Osteoblast (primary cell): ENCODE data around the gene GLRX2. TPM values are rescaled to one million over a fixed set of nuclear protein-coding genes. Genes with fewer than 3 reads are reported as not detected.

Experiments used
- DNase-seq: peaks from one replicate; pipeline ENCODE4 v3.0.0; 2011; ENCODE audit warnings: low spot score, mixed read lengths; ENCODE audit not compliant: insufficient read length; ENCODE audit errors: missing footprints
- H2AFZ ChIP-seq: 2 replicates; pipeline ENCODE4 v1.6.0; 2011; ENCODE audit warnings: mild to moderate bottlenecking, low read length
- H3K27ac ChIP-seq: 2 replicates; pipeline ENCODE4 v1.5.1; 2011; ENCODE audit warnings: mild to moderate bottlenecking, low read depth, low read length, moderate library complexity
- H3K27me3 ChIP-seq: 2 replicates; pipeline ENCODE4 v1.6.0; 2012; ENCODE audit warnings: mild to moderate bottlenecking, control low read depth, inconsistent platforms, low read length, moderate library complexity; ENCODE audit not compliant: insufficient read depth
- H3K36me3 ChIP-seq: 2 replicates; pipeline ENCODE4 v1.5.1; 2011; ENCODE audit warnings: mild to moderate bottlenecking, low read length, control low read depth, moderate library complexity; ENCODE audit not compliant: insufficient read depth
- H3K4me1 ChIP-seq: 2 replicates; pipeline ENCODE4 v1.5.1; 2011; ENCODE audit warnings: mild to moderate bottlenecking, low read length, control low read depth, moderate library complexity; ENCODE audit not compliant: insufficient read depth
- H3K4me2 ChIP-seq: 2 replicates; pipeline ENCODE4 v1.6.0; 2011; ENCODE audit warnings: mild to moderate bottlenecking, low read length; ENCODE audit not compliant: insufficient read depth
- H3K4me3 ChIP-seq: fragments of 200-600 bp; sonication (generic); 3 replicates; pipeline ENCODE4 v1.5.1; 2012; ENCODE audit warnings: mild to moderate bottlenecking, low read length, inconsistent platforms; ENCODE audit not compliant: insufficient read depth
- H3K79me2 ChIP-seq: 2 replicates; pipeline ENCODE4 v1.6.0; 2012; ENCODE audit warnings: mild to moderate bottlenecking, low read length, control low read depth, inconsistent platforms; ENCODE audit not compliant: insufficient read depth
- H3K9me3 ChIP-seq: 2 replicates; pipeline ENCODE4 v1.5.1; 2011; ENCODE audit warnings: low read depth, low read length, control low read depth
- H4K20me1 ChIP-seq: 2 replicates; pipeline ENCODE4 v1.6.0; 2012; ENCODE audit warnings: mild to moderate bottlenecking, low read length, control low read depth; ENCODE audit not compliant: insufficient read depth
- total RNA-seq: library from RNA; depleted of rRNA; stranded (reverse); fragments of >200 nt; gene quantifications from 2 replicates; pipeline ENCODE4 v1.2.3, GENCODE V29; 2012
- TF ChIP-seq, protein P1 (sequence below): IDR thresholded peaks from 2 replicates; pipeline ENCODE4 v1.5.1; 2011; ENCODE audit warnings: mild to moderate bottlenecking, low read depth, low read length, moderate library complexity; ENCODE audit errors: extremely low read depth

The GLRX2 gene
- total RNA-seq, 1 donor = 9.4 TPM

DNA sequence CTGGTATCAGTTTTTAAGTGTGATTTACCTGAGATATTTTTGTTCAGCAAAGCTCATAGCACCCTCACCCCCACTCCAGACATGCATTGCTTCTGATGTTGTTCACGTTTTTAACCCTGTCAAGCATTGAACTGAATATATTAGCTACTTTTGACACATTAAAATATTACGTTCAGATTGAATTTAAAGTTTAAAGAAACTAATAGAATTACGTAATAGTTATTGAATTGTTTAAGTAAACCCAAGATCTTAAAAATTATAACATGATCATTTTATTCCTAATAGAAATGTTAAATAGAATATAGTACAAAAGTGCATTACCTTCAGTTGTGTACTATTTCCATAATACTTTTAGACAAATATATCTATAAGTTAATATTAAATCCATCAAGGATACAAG, 18.9 kb downstream of the GLRX2 start:
- H3K9me3 ChIP-seq = no peaks in the 10 kb centered on the region

DNA sequence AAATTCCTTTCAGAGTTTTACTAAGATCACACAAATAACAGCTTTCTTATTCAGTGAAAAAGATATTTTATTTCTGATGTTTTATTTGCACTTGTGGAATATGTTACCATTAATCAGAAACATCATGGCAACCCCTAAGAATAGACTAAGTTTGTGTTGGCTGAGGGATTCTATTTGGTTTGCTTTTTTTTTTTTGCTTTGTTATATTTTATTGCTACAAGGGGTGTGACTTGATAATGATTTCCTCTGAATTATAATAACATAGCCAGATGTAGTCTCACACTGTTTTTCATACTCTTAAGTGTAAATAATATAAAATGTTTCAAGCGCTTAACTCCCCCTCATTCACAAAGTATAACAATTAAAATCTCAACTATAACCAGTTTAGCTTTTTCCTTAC, 20.0 kb downstream of the GLRX2 start:
- TF ChIP-seq, protein P1, sequence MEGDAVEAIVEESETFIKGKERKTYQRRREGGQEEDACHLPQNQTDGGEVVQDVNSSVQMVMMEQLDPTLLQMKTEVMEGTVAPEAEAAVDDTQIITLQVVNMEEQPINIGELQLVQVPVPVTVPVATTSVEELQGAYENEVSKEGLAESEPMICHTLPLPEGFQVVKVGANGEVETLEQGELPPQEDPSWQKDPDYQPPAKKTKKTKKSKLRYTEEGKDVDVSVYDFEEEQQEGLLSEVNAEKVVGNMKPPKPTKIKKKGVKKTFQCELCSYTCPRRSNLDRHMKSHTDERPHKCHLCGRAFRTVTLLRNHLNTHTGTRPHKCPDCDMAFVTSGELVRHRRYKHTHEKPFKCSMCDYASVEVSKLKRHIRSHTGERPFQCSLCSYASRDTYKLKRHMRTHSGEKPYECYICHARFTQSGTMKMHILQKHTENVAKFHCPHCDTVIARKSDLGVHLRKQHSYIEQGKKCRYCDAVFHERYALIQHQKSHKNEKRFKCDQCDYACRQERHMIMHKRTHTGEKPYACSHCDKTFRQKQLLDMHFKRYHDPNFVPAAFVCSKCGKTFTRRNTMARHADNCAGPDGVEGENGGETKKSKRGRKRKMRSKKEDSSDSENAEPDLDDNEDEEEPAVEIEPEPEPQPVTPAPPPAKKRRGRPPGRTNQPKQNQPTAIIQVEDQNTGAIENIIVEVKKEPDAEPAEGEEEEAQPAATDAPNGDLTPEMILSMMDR = no peak
- peaks cover 49% of the 10 kb centered on the region for H3K36me3 ChIP-seq
- H2AFZ ChIP-seq = no peak overlapping the region
- H3K4me2 ChIP-seq = no peak overlapping the region
- H3K4me3 ChIP-seq = no peak overlapping the region
- H3K27me3 ChIP-seq = no peaks in the 10 kb centered on the region
- no peaks in the 10 kb centered on the region for H4K20me1 ChIP-seq
- H3K9me3 ChIP-seq = no peaks in the 10 kb centered on the region
- no peaks in the 10 kb centered on the region for H3K4me1 ChIP-seq
- H3K27ac ChIP-seq = no peak overlapping the region
- no peaks in the 10 kb centered on the region for H3K79me2 ChIP-seq
- DNase-seq = no peak

More for the DNA sequence above, 18.9 kb downstream of the GLRX2 start:
- Histone ChIP-seq H2AFZ (no peak overlapping the region), H3K4me1 (no peaks in the 10 kb centered on the region), H3K27me3 (no peaks in the 10 kb centered on the region), H3K27ac (no peak overlapping the region), H3K36me3 (peaks cover 46% of the 10 kb centered on the region), H3K79me2 (no peaks in the 10 kb centered on the region), H3K4me2 (no peak overlapping the region), H4K20me1 (no peaks in the 10 kb centered on the region), H3K4me3 (no peak overlapping the region)
- TF ChIP-seq, protein P1 = no peak
- no peak for DNase-seq

DNA sequence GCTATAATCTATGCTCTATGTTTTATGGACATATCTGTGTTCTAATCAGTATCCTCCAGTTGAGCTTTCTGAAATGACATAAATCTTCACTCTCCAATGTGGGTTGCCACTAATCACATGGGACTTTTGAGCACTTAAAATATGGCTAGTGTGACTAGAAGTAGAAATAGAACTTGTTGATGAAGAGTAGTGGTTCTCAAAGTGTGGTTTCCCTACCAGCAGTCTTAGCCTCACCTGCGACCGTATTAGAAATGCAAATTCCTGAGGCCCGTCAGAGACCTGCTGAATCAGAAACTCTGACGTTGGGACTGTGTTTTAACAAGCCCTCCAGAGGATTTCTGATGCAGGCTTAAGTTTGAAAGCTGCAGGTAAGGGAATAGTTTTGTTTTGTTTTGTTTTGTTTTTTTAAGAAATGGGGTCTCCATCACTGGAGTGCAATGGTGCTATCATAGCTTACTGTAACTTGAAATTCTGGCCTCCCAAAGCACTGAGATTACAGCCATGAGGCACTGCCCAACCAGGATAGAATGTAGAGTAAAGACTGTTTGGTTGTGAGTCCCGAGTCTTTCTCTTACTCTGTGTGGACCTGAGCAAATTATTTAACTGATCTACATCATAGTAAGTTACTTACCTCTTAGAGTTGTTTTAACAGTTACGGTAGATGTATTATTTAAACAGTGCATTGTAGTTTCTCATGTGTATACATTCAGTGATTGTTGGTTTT, 21.7 kb downstream of the GLRX2 start:
- TF ChIP-seq, protein P1 = no peak
- H3K36me3 ChIP-seq = peaks cover 63% of the 10 kb centered on the region
- H2AFZ ChIP-seq = no peak overlapping the region
- no peaks in the 10 kb centered on the region for H3K27me3 ChIP-seq
- no peaks in the 10 kb centered on the region for H3K9me3 ChIP-seq
- H3K4me2 ChIP-seq = no peak overlapping the region
- no peaks in the 10 kb centered on the region for H3K4me1 ChIP-seq
- no peak overlapping the region for H3K4me3 ChIP-seq
- no peaks in the 10 kb centered on the region for H3K79me2 ChIP-seq
- no peak overlapping the region for H3K27ac ChIP-seq
- no peaks in the 10 kb centered on the region for H4K20me1 ChIP-seq
- DNase-seq = no peak

DNA sequence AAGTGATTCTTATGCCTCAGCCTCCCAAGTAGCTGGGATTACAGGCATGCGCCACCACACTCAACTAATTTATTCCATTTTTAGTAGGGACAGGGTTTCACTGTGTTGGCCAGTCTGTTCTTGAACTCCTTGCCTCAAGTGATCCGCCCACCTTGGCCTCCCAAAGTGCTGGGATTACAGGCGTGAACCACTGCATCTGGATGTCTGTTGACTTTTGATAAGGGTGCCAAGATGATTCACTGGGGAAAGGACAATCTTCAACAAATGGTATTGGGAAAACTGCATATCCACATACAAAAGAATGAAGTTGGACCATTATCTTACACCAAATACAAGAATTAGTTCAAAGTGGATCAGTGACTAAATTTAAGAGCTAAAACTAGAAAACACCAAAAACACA, 26.0 kb downstream of the GLRX2 start:
- H3K79me2 ChIP-seq = peaks cover 12% of the 10 kb centered on the region
- no peaks in the 10 kb centered on the region for H3K4me1 ChIP-seq
- no peak overlapping the region for H2AFZ ChIP-seq
- no peaks in the 10 kb centered on the region for H4K20me1 ChIP-seq
- H3K4me3 ChIP-seq = no peak overlapping the region
- no peak for DNase-seq
- H3K27me3 ChIP-seq = no peaks in the 10 kb centered on the region
- H3K27ac ChIP-seq = no peak overlapping the region
- no peak overlapping the region for H3K4me2 ChIP-seq
- peaks cover 56% of the 10 kb centered on the region for H3K36me3 ChIP-seq
- TF ChIP-seq, protein P1 = no peak
- H3K9me3 ChIP-seq = no peaks in the 10 kb centered on the region
